ENCODE results near the gene EIF4G3.

DNA sequence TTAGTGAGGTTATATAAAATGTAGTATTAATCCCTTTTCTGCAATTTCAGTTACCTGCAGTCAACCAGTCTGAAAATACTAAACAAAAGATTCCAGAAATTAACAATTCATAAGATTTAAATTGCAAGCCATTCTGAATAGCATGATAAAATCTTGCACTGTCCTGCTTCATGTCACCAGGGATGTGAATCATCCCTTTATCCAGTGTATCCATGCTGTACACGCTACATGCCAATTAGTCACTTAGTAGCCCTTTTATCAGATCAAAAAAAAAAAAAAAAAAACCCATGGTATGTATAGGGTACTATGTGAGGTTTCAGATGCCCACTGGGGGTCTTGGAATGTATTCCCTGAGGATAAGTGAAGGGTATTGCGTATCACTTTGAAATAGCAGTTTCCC lies 198.3 kb downstream of the EIF4G3 start:
- TF ChIP-seq, protein P1, sequence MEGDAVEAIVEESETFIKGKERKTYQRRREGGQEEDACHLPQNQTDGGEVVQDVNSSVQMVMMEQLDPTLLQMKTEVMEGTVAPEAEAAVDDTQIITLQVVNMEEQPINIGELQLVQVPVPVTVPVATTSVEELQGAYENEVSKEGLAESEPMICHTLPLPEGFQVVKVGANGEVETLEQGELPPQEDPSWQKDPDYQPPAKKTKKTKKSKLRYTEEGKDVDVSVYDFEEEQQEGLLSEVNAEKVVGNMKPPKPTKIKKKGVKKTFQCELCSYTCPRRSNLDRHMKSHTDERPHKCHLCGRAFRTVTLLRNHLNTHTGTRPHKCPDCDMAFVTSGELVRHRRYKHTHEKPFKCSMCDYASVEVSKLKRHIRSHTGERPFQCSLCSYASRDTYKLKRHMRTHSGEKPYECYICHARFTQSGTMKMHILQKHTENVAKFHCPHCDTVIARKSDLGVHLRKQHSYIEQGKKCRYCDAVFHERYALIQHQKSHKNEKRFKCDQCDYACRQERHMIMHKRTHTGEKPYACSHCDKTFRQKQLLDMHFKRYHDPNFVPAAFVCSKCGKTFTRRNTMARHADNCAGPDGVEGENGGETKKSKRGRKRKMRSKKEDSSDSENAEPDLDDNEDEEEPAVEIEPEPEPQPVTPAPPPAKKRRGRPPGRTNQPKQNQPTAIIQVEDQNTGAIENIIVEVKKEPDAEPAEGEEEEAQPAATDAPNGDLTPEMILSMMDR (conservative IDR thresholded peaks at IDR 0.05 in 1 of 2, IDR thresholded peaks at IDR 0.05 in 1 of 2; ENCODE audit: extremely low read depth in 1 of 2, insufficient read depth in 1 of 2, low read depth in 1 of 2, low read length in 2 of 2) = no peak
- no peak for TF ChIP-seq EZH2 (IDR thresholded peaks at IDR 0.05; ENCODE audit: borderline replicate concordance, low read length)
